ENCODE measurements around the gene ASPSCR1. TPM values are rescaled to one million over a fixed set of nuclear protein-coding genes. Genes with fewer than 3 reads are reported as not detected.

The ASPSCR1 gene
- total and polyA plus RNA-seq, 2 of the 13 experiments (the other 11 are each of a cell fraction or from before 2014, with no cell fraction given): 274 to 314 TPM

- TF ChIP-seq TFDP2 (CRISPR knock-in tag; IDR thresholded peaks at IDR 0.05) (no peak; the same call in 1 of the 2 replicates), JUND (CRISPR knock-in tag; IDR thresholded peaks at IDR 0.05) (peak; percentile 74; the same call in 1 of the 2 replicates), CBX1 (IDR thresholded peaks at IDR 0.05; ENCODE audit: low read depth) (peak; percentile 50), SUZ12 (IDR thresholded peaks at IDR 0.05; ENCODE audit: low read depth, low read length) (no peak), SMYD3 (CRISPR knock-in tag; IDR thresholded peaks at IDR 0.05) (no peak), MAFK (conservative IDR thresholded peaks at IDR 0.05 in 1 of 2, IDR thresholded peaks at IDR 0.05 in 1 of 2; ENCODE audit: low read length in 2 of 2) (no peak), ZNF136 (CRISPR knock-in tag; IDR thresholded peaks at IDR 0.05; ENCODE audit: low read depth) (peak; percentile 34), HNRNPUL1 (IDR thresholded peaks at IDR 0.05; ENCODE audit: low read depth, low read length) (no peak), ZNF746 (CRISPR knock-in tag; IDR thresholded peaks at IDR 0.05) (no peak; the same call in 1 of the 2 replicates), ZBTB10 (CRISPR knock-in tag; IDR thresholded peaks at IDR 0.05; ENCODE audit: borderline replicate concordance) (peak; percentile 68; the same call in 1 of the 2 replicates), ZBTB42 (CRISPR knock-in tag; IDR thresholded peaks at IDR 0.05) (peak; percentile 60; the same call in 1 of the 2 replicates), KMT2A (CRISPR knock-in tag; IDR thresholded peaks at IDR 0.05) (no peak), ZNF720 (CRISPR knock-in tag; IDR thresholded peaks at IDR 0.05) (no peak), PHF20 (CRISPR knock-in tag; IDR thresholded peaks at IDR 0.05) (peak; percentile 48; the same call in 1 of the 2 replicates), ZNF556 (CRISPR knock-in tag; IDR thresholded peaks at IDR 0.05; ENCODE audit: borderline replicate concordance) (peak; percentile 18; the same call in 1 of the 2 replicates), POLR2G (IDR thresholded peaks at IDR 0.05; ENCODE audit: low read depth, low read length) (peak; percentile 69), HNF4G (IDR thresholded peaks at IDR 0.05; ENCODE audit: borderline replicate concordance, low read depth, low read length) (no peak; the same call in 1 of the 2 replicates), HNF4G (CRISPR knock-in tag; IDR thresholded peaks at IDR 0.05; ENCODE audit: borderline replicate concordance, low read depth) (peak; percentile 75), TRAFD1 (CRISPR knock-in tag; IDR thresholded peaks at IDR 0.05; ENCODE audit: borderline replicate concordance) (no peak), KLF16 (CRISPR knock-in tag; IDR thresholded peaks at IDR 0.05) (no peak), ZNF615 (CRISPR knock-in tag; IDR thresholded peaks at IDR 0.05; ENCODE audit: borderline replicate concordance) (peak; percentile 45; the same call in 1 of the 2 replicates), PITX1 (CRISPR knock-in tag; IDR thresholded peaks at IDR 0.05) (peak; percentile 38), ZBTB3 (CRISPR knock-in tag; IDR thresholded peaks at IDR 0.05; ENCODE audit: borderline replicate concordance, low read depth) (peak; percentile 43; the same call in 1 of the 2 replicates), ATF3 (CRISPR knock-in tag; IDR thresholded peaks at IDR 0.05) (0 out of 2 replicates have a peak, but pooled peaks have one; percentile 30)
Measured at GRCh38 chr17:81999976-82000802, 22.8 kb downstream of the ASPSCR1 start (continued).
